GM18909 (cell line): ENCODE data around the gene INTS6.
A peak's percentile ranks its signal among the peaks of the same experiment; 100 is the strongest.

ENCODE experiments used
- ATAC-seq: cut with Tn5 transposase; IDR thresholded peaks from one replicate; pipeline ENCODE4 v1.9.1; 2021; ENCODE audit warnings: mild to moderate bottlenecking; ENCODE audit not compliant: unreplicated experiment, poor library complexity

The INTS6 gene

GRCh38 chr13:51452361-51453206 lies at the start of gene INTS6:
INTS6 (minus strand) TSS chr13:51453036; CDS start chr13:51452525, 511 bp downstream.
- ATAC-seq = peak; percentile 74

GRCh38 chr13:51502153-51502651 lies 49.4 kb upstream of the INTS6 start:
- ATAC-seq = peak; percentile 95

- ATAC-seq = no peak
These were observed 48.8 kb upstream of the INTS6 start for GRCh38 chr13:51501592-51502152.

GRCh38 chr13:51501096-51501495 lies 48.3 kb upstream of the INTS6 start:
- ATAC-seq = no peak

GRCh38 chr13:51500687-51501086 lies 47.9 kb upstream of the INTS6 start:
- ATAC-seq = no peak

GRCh38 chr13:51499841-51500240 lies 47.0 kb upstream of the INTS6 start:
- ATAC-seq = no peak

- no peak for ATAC-seq
These were observed 42.5 kb upstream of the INTS6 start for GRCh38 chr13:51495316-51495715.

- no peak for ATAC-seq
These were observed 41.3 kb upstream of the INTS6 start for GRCh38 chr13:51494156-51494555.

GRCh38 chr13:51488212-51488611 lies 35.4 kb upstream of the INTS6 start:
- no peak for ATAC-seq

- ATAC-seq = no peak
These were observed 28.8 kb upstream of the INTS6 start for GRCh38 chr13:51481656-51482055.

GRCh38 chr13:51479199-51479523 lies 26.3 kb upstream of the INTS6 start:
- ATAC-seq = no peak

- no peak for ATAC-seq
These were observed 25.8 kb upstream of the INTS6 start for GRCh38 chr13:51478418-51479198.

- no peak for ATAC-seq
These were observed 25.0 kb upstream of the INTS6 start for GRCh38 chr13:51477653-51478324.

GRCh38 chr13:51477149-51477548 lies 24.3 kb upstream of the INTS6 start:
- ATAC-seq = no peak

- ATAC-seq = no peak
These were observed 23.1 kb upstream of the INTS6 start for GRCh38 chr13:51475727-51476501.

GRCh38 chr13:51469790-51470189 lies 17.0 kb upstream of the INTS6 start:
- ATAC-seq = no peak

- no peak for ATAC-seq
These were observed 14.9 kb upstream of the INTS6 start for GRCh38 chr13:51467730-51468129.

GRCh38 chr13:51465124-51465523 lies 12.3 kb upstream of the INTS6 start:
- ATAC-seq = no peak

- ATAC-seq = no peak
These were observed 4.4 kb upstream of the INTS6 start for GRCh38 chr13:51457086-51457815.
